ENCODE results near the gene ZNF570. TPM values are rescaled to one million over a fixed set of nuclear protein-coding genes. Genes with fewer than 3 reads are reported as not detected.
A peak's percentile ranks its signal among the peaks of the same experiment; 100 is the strongest.

Gene ZNF570
- total RNA-seq, 6 donors from 2014 or later, result 1.8 to 9.5 (median 5.4) TPM

- no peak for ATAC-seq (ENCODE audit: low FRiP score in 2 of 2)
- H3K27ac ChIP-seq, result peak overlapping the region; percentile 68 to 93 (median 88)
- 41 to 42% methylated on average over 18 of the region's 18 CpGs for WGBS, 2 donors
Observed at GRCh38 chr19:37467608-37468090, 1.5 kb upstream of the ZNF570 start.

GRCh38 chr19:37470216-37470615, 1.1 kb downstream of the ZNF570 start:
- Histone ChIP-seq H3K27me3 (no peaks in the 10 kb centered on the region), H3K27ac (no peak overlapping the region), H3K4me1 (peaks cover 18 to 31% (median 21%) of the 10 kb centered on the region in 4 donors), H3K4me3 (peak overlapping the region in 1 of 4 donors; percentile 63), H3K9me3 (peaks cover 6 to 25% (median 13%) of the 10 kb centered on the region in 4 donors), H3K36me3 (peaks cover 0 to 20% (median 3%) of the 10 kb centered on the region in 4 donors)
- TF ChIP-seq POLR2AphosphoS5 (IDR thresholded peaks at IDR 0.05), result no peak
- no peak for TF ChIP-seq CTCF (IDR thresholded peaks at IDR 0.05)
- no peak for TF ChIP-seq POLR2A (IDR thresholded peaks at IDR 0.05)
- TF ChIP-seq EP300 (IDR thresholded peaks at IDR 0.05), result no peak
- ATAC-seq (ENCODE audit: low FRiP score in 2 of 2), result no peak
- DNase-seq, result no peak
- WGBS, 2 donors, result 87% methylated on average over 4 of the region's 4 CpGs

More at GRCh38 chr19:37467608-37468090, 1.5 kb upstream of the ZNF570 start:
- Histone ChIP-seq H3K4me1 (peaks cover 18 to 31% (median 21%) of the 10 kb centered on the region in 4 donors), H3K27me3 (no peaks in the 10 kb centered on the region), H3K36me3 (peaks cover 0 to 30% (median 2%) of the 10 kb centered on the region in 4 donors), H3K4me3 (peak overlapping the region; percentile 10 to 86 (median 68)), H3K9me3 (peaks cover 0 to 13% (median 6%) of the 10 kb centered on the region in 4 donors)
- no peak for DNase-seq
- TF ChIP-seq POLR2AphosphoS5 (IDR thresholded peaks at IDR 0.05) (no peak), EP300 (IDR thresholded peaks at IDR 0.05) (no peak), CTCF (IDR thresholded peaks at IDR 0.05) (no peak), POLR2A (IDR thresholded peaks at IDR 0.05) (no peak)

GRCh38 chr19:37472165-37472564, 3.0 kb downstream of the ZNF570 start:
- WGBS, 2 donors, result 99 to 100% methylated on average over 9 of the region's 9 CpGs
- ATAC-seq (ENCODE audit: low FRiP score in 2 of 2), result no peak

GRCh38 chr19:37484406-37485168, 15.4 kb downstream of the ZNF570 start:
- no peak for TF ChIP-seq CTCF (IDR thresholded peaks at IDR 0.05)
- no peak for TF ChIP-seq POLR2A (IDR thresholded peaks at IDR 0.05)
- no peak for TF ChIP-seq POLR2AphosphoS5 (IDR thresholded peaks at IDR 0.05)
- Histone ChIP-seq H3K27me3 (no peaks in the 10 kb centered on the region), H3K36me3 (peaks cover 14 to 60% (median 53%) of the 10 kb centered on the region in 4 donors), H3K27ac (no peak overlapping the region), H3K4me3 (no peak overlapping the region), H3K4me1 (no peaks in the 10 kb centered on the region), H3K9me3 (peaks cover 95 to 100% (median 99%) of the 10 kb centered on the region in 4 donors)
- no peak for ATAC-seq (ENCODE audit: low FRiP score in 2 of 2)
- 94 to 95% methylated on average over 8 of the region's 8 CpGs for WGBS, 2 donors
- no peak for DNase-seq

More at GRCh38 chr19:37472165-37472564, 3.0 kb downstream of the ZNF570 start:
- no peak for DNase-seq
- no peaks in the 10 kb centered on the region for H3K27me3 ChIP-seq
- no peak for TF ChIP-seq POLR2A (IDR thresholded peaks at IDR 0.05)
- H3K27ac ChIP-seq, result no peak overlapping the region
- H3K4me1 ChIP-seq, result peaks cover 9 to 25% (median 14%) of the 10 kb centered on the region in 4 donors
- H3K9me3 ChIP-seq, result peaks cover 21 to 40% (median 29%) of the 10 kb centered on the region in 4 donors
- H3K36me3 ChIP-seq, result peaks cover 0 to 40% (median 18%) of the 10 kb centered on the region in 4 donors
- no peak overlapping the region for H3K4me3 ChIP-seq

GRCh38 chr19:37492213-37492612, 23.1 kb downstream of the ZNF570 start:
- no peak for DNase-seq
- peaks cover 46 to 100% (median 69%) of the 10 kb centered on the region in 4 donors for H3K9me3 ChIP-seq
- no peak for TF ChIP-seq CTCF (IDR thresholded peaks at IDR 0.05)
- no peak for TF ChIP-seq POLR2A (IDR thresholded peaks at IDR 0.05)
- TF ChIP-seq EP300 (IDR thresholded peaks at IDR 0.05), result no peak
- TF ChIP-seq POLR2AphosphoS5 (IDR thresholded peaks at IDR 0.05), result no peak
- no peaks in the 10 kb centered on the region for H3K36me3 ChIP-seq
- H3K4me1 ChIP-seq, result no peaks in the 10 kb centered on the region
- no peak overlapping the region for H3K27ac ChIP-seq
- ATAC-seq (ENCODE audit: low FRiP score in 2 of 2), result no peak
- no peaks in the 10 kb centered on the region for H3K27me3 ChIP-seq
- WGBS, 2 donors, result 74 to 75% methylated on average over 3 of the region's 3 CpGs
- H3K4me3 ChIP-seq, result no peak overlapping the region
